GM08714 (cell line): Measurements from ENCODE around the gene STK25.

ENCODE experiments used
- H3K4me3 ChIP-seq: fragments of 200-500 bp; sonication (Bioruptor generic); 2 replicates; pipeline ENCODE4 v1.5.1; 2014; ENCODE audit warnings: mild to moderate bottlenecking, low read length, inconsistent platforms
- ZNF274 ChIP-seq: IDR thresholded peaks from 2 replicates; pipeline ENCODE4 v1.6.1; 2012; ENCODE audit warnings: mild to moderate bottlenecking, low read depth, low read length

The STK25 gene

DNA sequence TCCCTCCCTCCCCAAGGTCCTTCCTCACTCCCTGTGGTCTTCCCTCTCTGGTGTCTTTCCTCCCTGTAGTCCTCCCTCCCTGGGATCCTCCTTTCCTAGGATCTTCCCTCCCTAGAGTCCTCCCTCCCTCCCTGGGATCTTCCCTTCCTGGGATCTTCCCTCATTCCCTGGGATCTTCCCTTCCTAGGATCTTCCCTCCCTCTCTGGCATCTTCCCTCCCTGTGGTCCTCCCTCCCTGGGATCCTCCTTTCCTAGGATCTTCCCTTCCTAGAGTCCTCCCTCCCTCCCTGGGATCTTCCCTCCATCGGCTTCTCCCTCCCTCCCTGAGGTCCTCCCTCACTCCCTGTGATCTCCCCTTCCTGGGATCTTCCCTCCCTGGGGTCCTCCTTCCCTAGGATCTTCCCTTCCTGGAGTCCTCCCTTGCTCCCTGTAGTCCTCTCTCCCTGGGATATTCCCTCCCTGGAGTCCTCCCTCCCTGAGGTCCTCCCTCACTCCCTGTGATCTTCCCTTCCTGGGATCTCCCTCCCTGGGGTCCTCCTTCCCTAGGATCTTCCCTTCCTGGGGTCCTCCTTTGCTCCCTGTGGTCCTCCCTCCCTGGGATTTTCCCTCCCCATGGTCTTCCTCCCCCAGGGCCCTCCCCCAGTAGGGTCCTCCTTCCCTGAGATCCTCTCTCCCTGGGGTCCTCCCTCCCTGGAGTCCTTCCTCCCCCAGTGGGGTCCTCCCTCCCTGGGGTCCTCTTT is 23.0 kb downstream of the STK25 start:
- TF ChIP-seq ZNF274 = no peak
- no peak overlapping the region for H3K4me3 ChIP-seq

GRCh38 chr2:241483305-241483704 is 25.1 kb downstream of the STK25 start:
- H3K4me3 ChIP-seq = no peak overlapping the region
- TF ChIP-seq ZNF274 = no peak

- TF ChIP-seq ZNF274 = no peak
Observed at GRCh38 chr2:241482126-241482955, 26.0 kb downstream of the STK25 start.

DNA sequence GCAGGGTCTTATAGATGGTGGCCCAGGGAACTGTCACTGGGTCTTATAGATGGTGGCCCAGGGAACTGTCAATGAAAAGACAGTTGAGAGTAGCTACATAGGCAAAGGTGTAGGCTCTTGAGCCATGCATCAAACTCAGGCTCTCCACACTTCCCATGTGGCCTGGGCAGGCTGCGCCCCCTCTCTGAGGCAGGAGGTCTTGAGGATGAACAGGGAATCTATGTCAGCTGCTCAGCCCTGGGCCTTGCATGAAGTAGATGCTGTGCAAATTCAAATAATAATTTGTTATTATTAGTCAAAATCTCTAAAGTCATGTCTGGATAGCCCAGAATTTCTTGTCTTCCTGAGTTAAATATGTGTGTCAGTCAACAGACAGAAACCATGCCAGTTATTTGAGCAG is 26.7 kb downstream of the STK25 start:
- H3K4me3 ChIP-seq = no peak overlapping the region
- no peak for TF ChIP-seq ZNF274

More at GRCh38 chr2:241482126-241482955, 26.0 kb downstream of the STK25 start:
- H3K4me3 ChIP-seq = no peak overlapping the region

GRCh38 chr2:241479026-241479898 is 29.1 kb downstream of the STK25 start:
- TF ChIP-seq ZNF274 = no peak

GRCh38 chr2:241478166-241478565 is 30.2 kb downstream of the STK25 start:
- no peak for TF ChIP-seq ZNF274
- no peak overlapping the region for H3K4me3 ChIP-seq

More at GRCh38 chr2:241479026-241479898, 29.1 kb downstream of the STK25 start:
- no peak overlapping the region for H3K4me3 ChIP-seq

- no peak overlapping the region for H3K4me3 ChIP-seq
- TF ChIP-seq ZNF274 = no peak
Observed at GRCh38 chr2:241475267-241475666, 33.1 kb downstream of the STK25 start.

GRCh38 chr2:241473399-241473798 is 35.0 kb downstream of the STK25 start:
- no peak for TF ChIP-seq ZNF274
- no peak overlapping the region for H3K4me3 ChIP-seq

- no peak for TF ChIP-seq ZNF274
- H3K4me3 ChIP-seq = no peak overlapping the region
Observed at GRCh38 chr2:241469746-241470145, 38.6 kb downstream of the STK25 start.

DNA sequence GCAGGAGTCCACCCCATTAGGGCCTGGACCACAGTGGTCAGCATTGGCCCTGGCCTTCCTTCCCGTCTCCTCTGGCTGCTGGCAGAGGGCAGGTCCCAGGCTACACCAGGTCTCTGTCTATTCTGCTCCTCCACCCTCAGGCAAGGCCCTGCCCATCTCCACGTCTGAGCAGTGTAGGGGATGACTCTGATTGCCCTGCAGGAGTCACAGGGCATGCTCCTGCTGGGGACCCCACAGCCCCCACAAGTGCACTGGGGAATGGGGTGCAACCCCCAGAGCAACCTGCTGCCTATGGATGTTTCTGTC is 40.0 kb downstream of the STK25 start:
- H3K4me3 ChIP-seq = no peak overlapping the region
- no peak for TF ChIP-seq ZNF274

- no peak overlapping the region for H3K4me3 ChIP-seq
- TF ChIP-seq ZNF274 = no peak
Observed at GRCh38 chr2:241467777-241468475, 40.5 kb downstream of the STK25 start.

GRCh38 chr2:241466230-241466629 is 42.2 kb downstream of the STK25 start:
- no peak overlapping the region for H3K4me3 ChIP-seq
- no peak for TF ChIP-seq ZNF274

DNA sequence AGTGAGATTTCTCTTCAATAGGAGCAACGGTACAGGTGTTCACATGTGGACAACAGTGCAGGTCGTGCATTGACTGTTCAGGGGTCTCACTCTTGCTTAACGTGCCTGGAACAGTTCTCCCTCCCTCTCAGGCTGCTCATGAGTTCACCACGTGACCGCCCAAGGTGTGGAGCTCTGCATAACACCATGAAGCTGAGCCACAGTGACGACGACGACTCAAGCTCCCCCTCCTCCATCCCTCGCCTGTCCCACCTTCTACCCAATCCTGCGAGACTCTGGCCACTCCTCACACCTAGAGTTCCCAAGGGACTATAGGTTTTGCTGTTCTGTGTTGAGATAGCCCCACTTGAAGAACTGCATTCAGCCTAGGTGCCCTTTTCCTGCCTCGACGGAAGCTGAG is 42.8 kb downstream of the STK25 start:
- H3K4me3 ChIP-seq = no peak overlapping the region
- TF ChIP-seq ZNF274 = no peak

GRCh38 chr2:241463276-241464135 is 44.9 kb downstream of the STK25 start:
- no peak overlapping the region for H3K4me3 ChIP-seq
- TF ChIP-seq ZNF274 = no peak
